GM18508 (cell line): Measurements from ENCODE around the gene DNAJC6.

Experiments used
- ATAC-seq: cut with Tn5 transposase; IDR thresholded peaks from one replicate; pipeline ENCODE4 v1.9.1; 2021; ENCODE audit warnings: moderate number of reproducible peaks; ENCODE audit not compliant: insufficient read depth, unreplicated experiment

Gene DNAJC6

GRCh38 chr1:65456481-65456880, 147.1 kb downstream of the DNAJC6 start:
- no peak for ATAC-seq

- ATAC-seq: no peak
These were observed 148.5 kb downstream of the DNAJC6 start for GRCh38 chr1:65457868-65458267.

- ATAC-seq: no peak
These were observed 149.5 kb downstream of the DNAJC6 start for GRCh38 chr1:65458730-65459396.

GRCh38 chr1:65459397-65459768, 150.0 kb downstream of the DNAJC6 start:
- ATAC-seq: peak; percentile 76
